HepG2 (cell line): Measurements from ENCODE around the gene DNAJB2. TPM values are rescaled to one million over a fixed set of nuclear protein-coding genes. Genes with fewer than 3 reads are reported as not detected.

ENCODE experiments used
- ATM ChIP-seq: fragments of 450-650 bp; IDR thresholded peaks from 2 replicates; pipeline ENCODE4 v1.7.1; 2017; ENCODE audit warnings: mild to moderate bottlenecking, borderline replicate concordance
- BRD4 ChIP-seq: sonication (generic); formaldehyde crosslinking; IDR thresholded peaks from 2 replicates; pipeline ENCODE4 v1.4.0; 2020; ENCODE audit warnings: missing genetic modification reagents
- CBFB ChIP-seq: sonication (generic); formaldehyde crosslinking; IDR thresholded peaks from 2 replicates; pipeline ENCODE4 v1.4.0; 2020; ENCODE audit warnings: missing genetic modification reagents
- CCDC6 ChIP-seq: sonication (generic); formaldehyde crosslinking; IDR thresholded peaks from 2 replicates; pipeline ENCODE4 v1.8.1; 2022; ENCODE audit warnings: mild to moderate bottlenecking, missing genetic modification reagents, moderate library complexity
- ELF3 ChIP-seq: IDR thresholded peaks from 2 replicates; pipeline ENCODE4 v1.6.1; 2016; ENCODE audit warnings: missing genetic modification reagents, missing compliant biosample characterization
- FOXA3 ChIP-seq: IDR thresholded peaks from 2 replicates; pipeline ENCODE4 v1.6.1; 2016; ENCODE audit warnings: missing genetic modification reagents, missing compliant biosample characterization
- GLI4 ChIP-seq: sonication (generic); formaldehyde crosslinking; IDR thresholded peaks from 2 replicates; pipeline ENCODE4 v1.5.1; 2020; ENCODE audit warnings: missing genetic modification reagents, mild to moderate bottlenecking, moderate library complexity, borderline replicate concordance
- MEF2D ChIP-seq: sonication (generic); formaldehyde crosslinking; IDR thresholded peaks from 2 replicates; pipeline ENCODE4 v1.5.1; 2020; ENCODE audit warnings: mild to moderate bottlenecking, missing genetic modification reagents
- NR0B2 ChIP-seq: sonication (generic); formaldehyde crosslinking; IDR thresholded peaks from 2 replicates; pipeline ENCODE4 v1.4.0; 2020; ENCODE audit warnings: mild to moderate bottlenecking, missing genetic modification reagents
- NR1H2 ChIP-seq: sonication (generic); formaldehyde crosslinking; IDR thresholded peaks from 2 replicates; pipeline ENCODE4 v1.8.1; 2022; ENCODE audit warnings: low read depth, missing genetic modification reagents, borderline replicate concordance
- PCBP2 ChIP-seq: fragments of 200-400 bp; formaldehyde crosslinking; optimal IDR thresholded peaks from 2 replicates; pipeline ENCODE3; 2018; ENCODE audit warnings: low read length, low read depth; ENCODE audit not compliant: poor library complexity, severe bottlenecking
- PHB2 ChIP-seq: fragments of 450-650 bp; IDR thresholded peaks from 2 replicates; pipeline ENCODE4 v1.6.1; 2018; ENCODE audit not compliant: partially characterized antibody
- RBAK ChIP-seq: sonication (generic); formaldehyde crosslinking; IDR thresholded peaks from 2 replicates; pipeline ENCODE4 v1.5.1; 2020; ENCODE audit warnings: mild to moderate bottlenecking, missing genetic modification reagents
- RORA ChIP-seq: sonication (generic); formaldehyde crosslinking; IDR thresholded peaks from 2 replicates; pipeline ENCODE4 v1.5.0; 2020; ENCODE audit warnings: mild to moderate bottlenecking, missing genetic modification reagents, moderate library complexity
- SOX6 ChIP-seq, 2 experiments: fragments of 450-650 bp in 1 of 2; sonication (generic) in 1 of 2; formaldehyde crosslinking in 1 of 2; IDR thresholded peaks; 2 replicates each; pipeline versions ENCODE4 v1.4.0 to v1.6.1; 2017 to 2020; ENCODE audit warnings: antibody characterized with exemption in 1 of 2, mild to moderate bottlenecking in 1 of 2, missing genetic modification reagents in 1 of 2
- SRSF4 ChIP-seq: fragments of 200-400 bp; formaldehyde crosslinking; IDR thresholded peaks from one replicate; pipeline ENCODE4 v1.6.1; 2018; ENCODE audit warnings: mild to moderate bottlenecking, low read depth, low read length, moderate library complexity; ENCODE audit not compliant: poor library complexity, severe bottlenecking
- TBP ChIP-seq: sonication (generic); formaldehyde crosslinking; IDR thresholded peaks from 2 replicates; pipeline ENCODE4 v1.5.0; 2020; ENCODE audit warnings: missing genetic modification reagents
- TIGD3 ChIP-seq: sonication (generic); formaldehyde crosslinking; IDR thresholded peaks from 2 replicates; pipeline ENCODE4 v1.5.1; 2020; ENCODE audit warnings: mild to moderate bottlenecking, missing genetic modification reagents, borderline replicate concordance
- U2AF1 ChIP-seq: fragments of 200-400 bp; formaldehyde crosslinking; optimal IDR thresholded peaks from 2 replicates; pipeline ENCODE3; 2017; ENCODE audit warnings: mild to moderate bottlenecking, low read depth, low read length
- ZNF292 ChIP-seq: sonication (generic); formaldehyde crosslinking; IDR thresholded peaks from 2 replicates; pipeline ENCODE4 v1.8.1; 2022; ENCODE audit warnings: mild to moderate bottlenecking, low read depth, missing genetic modification reagents, borderline replicate concordance
- ZNF562 ChIP-seq: sonication (generic); formaldehyde crosslinking; IDR thresholded peaks from 2 replicates; pipeline ENCODE4 v1.8.0; 2022; ENCODE audit warnings: missing genetic modification reagents, borderline replicate concordance
- ZNF761 ChIP-seq: sonication (generic); formaldehyde crosslinking; conservative IDR thresholded peaks from 2 replicates; pipeline ENCODE4 v1.4.0; 2020; ENCODE audit warnings: mild to moderate bottlenecking, missing genetic modification reagents
- ZSCAN30 ChIP-seq: sonication (generic); formaldehyde crosslinking; IDR thresholded peaks from 2 replicates; pipeline ENCODE4 v1.5.0; 2020; ENCODE audit warnings: mild to moderate bottlenecking, missing genetic modification reagents
- ZSCAN9 ChIP-seq: IDR thresholded peaks from 2 replicates; pipeline ENCODE4 v1.6.1; 2016; ENCODE audit warnings: borderline replicate concordance
- polyA plus RNA-seq, 8 experiments: library from polyadenylated mRNA; depleted of rRNA in 3 of 8; stranded (reverse) in 7 of 8; unstranded in 1 of 8; fragments of >200 nt; fragmentation: Illumina TruSeq in 4 of 8; extraction: Trizol in 4 of 8; gene quantifications; 2 replicates each; pipeline versions ENCODE4 v1.2.1 to v1.2.3, GENCODE V29; 2011 to 2016; ENCODE audit warnings: low read depth in 4 of 8, missing spikeins in 1 of 8, mixed read lengths in 1 of 8; ENCODE audit not compliant: insufficient read depth in 1 of 8
- total RNA-seq, 5 experiments: library from RNA; depleted of rRNA; stranded (reverse); fragments of >200 nt; fragmentation: Illumina TruSeq; extraction: Trizol; gene quantifications; 2 replicates each; pipeline ENCODE4 v1.2.3, GENCODE V29; 2016; ENCODE audit warnings: low read depth in 1 of 5
- TF ChIP-seq, protein P1 (sequence below): IDR thresholded peaks from 2 replicates; pipeline ENCODE4 v1.6.1; 2016; ENCODE audit warnings: missing compliant biosample characterization, missing genetic modification reagents, borderline replicate concordance

The DNAJB2 gene
- total and polyA plus RNA-seq, 2 of the 13 experiments (the other 11 are each of a cell fraction or from before 2014, with no cell fraction given): 21.3 to 31.1 TPM

DNA sequence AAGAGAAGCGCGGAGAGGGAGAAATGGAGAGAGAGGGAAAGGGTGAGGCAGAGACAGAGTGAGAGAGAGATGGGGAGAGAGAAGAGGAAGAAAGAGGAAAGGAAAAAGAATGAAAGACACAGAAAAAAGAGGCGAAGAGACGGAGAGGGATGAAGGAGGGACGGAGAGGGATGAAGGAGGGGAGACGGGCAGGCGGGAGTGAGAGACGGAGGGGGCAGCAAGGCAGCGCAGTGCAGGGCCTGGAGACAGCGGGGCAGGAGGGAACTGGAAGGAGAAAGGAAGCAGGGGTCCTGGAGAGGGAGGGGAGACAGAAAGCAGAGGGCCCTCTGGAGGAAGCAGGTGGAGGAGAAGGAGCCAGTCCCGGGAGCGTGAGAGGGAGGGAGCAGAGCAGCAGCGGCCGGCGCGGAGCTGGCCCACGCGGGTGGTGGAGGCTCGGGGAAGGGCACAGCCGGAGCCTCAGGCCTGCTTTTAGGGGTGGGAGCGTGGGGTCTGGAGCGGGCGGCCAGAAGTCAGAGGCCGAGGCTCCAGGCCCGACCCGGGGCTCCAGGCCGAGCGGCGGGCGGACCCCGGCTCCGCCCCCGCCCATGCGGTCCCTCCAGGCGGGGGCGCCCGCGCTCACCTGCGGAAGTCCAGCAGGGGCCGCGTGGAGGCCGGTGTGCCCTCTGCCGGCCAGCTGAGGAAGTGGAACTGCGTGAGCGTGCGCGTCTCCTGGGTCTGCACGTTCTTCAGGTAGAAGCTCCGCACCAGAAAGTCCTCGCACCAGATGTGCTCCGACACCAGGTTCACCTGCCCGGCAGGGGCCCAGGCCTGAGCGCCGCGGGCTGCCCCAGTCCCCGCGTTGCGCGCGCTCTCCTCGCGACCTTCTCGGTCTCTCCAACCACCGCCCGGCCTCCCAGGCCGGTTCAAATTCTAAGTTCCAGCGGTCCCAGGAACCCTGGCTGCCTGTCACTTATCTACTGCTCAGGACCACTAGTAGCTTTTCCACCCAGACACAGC, 15.5 kb downstream of the DNAJB2 start (continued):
- 0 out of 2 replicates have a peak, but pooled peaks have one; percentile 35 for TF ChIP-seq NR0B2 (CRISPR knock-in tag)
- TF ChIP-seq SOX6 (IDR thresholded peaks at IDR 0.05): no peak
- peak; percentile 44; the same call in 1 of the 2 replicates for TF ChIP-seq SOX6 (CRISPR knock-in tag; IDR thresholded peaks at IDR 0.05)
- TF ChIP-seq TBP (CRISPR knock-in tag): no peak
- TF ChIP-seq BRD4 (CRISPR knock-in tag): no peak
- 0 out of 2 replicates have a peak, but pooled peaks have one; percentile 21 for TF ChIP-seq TIGD3 (CRISPR knock-in tag)
- peak; percentile 74 for TF ChIP-seq FOXA3 (CRISPR knock-in tag)
- no peak for TF ChIP-seq RORA
- TF ChIP-seq ZSCAN30: no peak
- peak; percentile 54; the same call in 1 of the 2 replicates for TF ChIP-seq CCDC6 (CRISPR knock-in tag)
- no peak for TF ChIP-seq SRSF4
- TF ChIP-seq CBFB (CRISPR knock-in tag): peak; percentile 89
- no peak for TF ChIP-seq PHB2
- peak; percentile 63; the same call in 1 of the 2 replicates for TF ChIP-seq MEF2D (CRISPR knock-in tag)
- no peak for TF ChIP-seq GLI4
- TF ChIP-seq PCBP2: peak; percentile 32
- TF ChIP-seq ATM: 0 out of 2 replicates have a peak, but pooled peaks have one; percentile 12
- TF ChIP-seq ELF3 (CRISPR knock-in tag): peak; percentile 88
- TF ChIP-seq NR1H2 (CRISPR knock-in tag): no peak
- TF ChIP-seq ZNF562 (CRISPR knock-in tag): no peak
- TF ChIP-seq U2AF1: peak; percentile 73
- TF ChIP-seq, protein P1, sequence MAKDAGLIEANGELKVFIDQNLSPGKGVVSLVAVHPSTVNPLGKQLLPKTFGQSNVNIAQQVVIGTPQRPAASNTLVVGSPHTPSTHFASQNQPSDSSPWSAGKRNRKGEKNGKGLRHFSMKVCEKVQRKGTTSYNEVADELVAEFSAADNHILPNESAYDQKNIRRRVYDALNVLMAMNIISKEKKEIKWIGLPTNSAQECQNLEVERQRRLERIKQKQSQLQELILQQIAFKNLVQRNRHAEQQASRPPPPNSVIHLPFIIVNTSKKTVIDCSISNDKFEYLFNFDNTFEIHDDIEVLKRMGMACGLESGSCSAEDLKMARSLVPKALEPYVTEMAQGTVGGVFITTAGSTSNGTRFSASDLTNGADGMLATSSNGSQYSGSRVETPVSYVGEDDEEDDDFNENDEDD (CRISPR knock-in tag): peak; percentile 86
- 0 out of 2 replicates have a peak, but pooled peaks have one; percentile 20 for TF ChIP-seq RBAK (CRISPR knock-in tag)
- TF ChIP-seq ZNF292 (CRISPR knock-in tag): peak; percentile 56; the same call in 1 of the 2 replicates
- TF ChIP-seq ZSCAN9: peak; percentile 83
- peak; percentile 95 for TF ChIP-seq ZNF761 (CRISPR knock-in tag)
